ENCODE results near the gene PPP2CA. TPM values are rescaled to one million over a fixed set of nuclear protein-coding genes. Genes with fewer than 3 reads are reported as not detected.

Gene PPP2CA
- total and polyA plus RNA-seq, 2 of the 13 experiments (the other 11 are each of a cell fraction or from before 2014, with no cell fraction given), result 82.4 to 171 TPM

DNA sequence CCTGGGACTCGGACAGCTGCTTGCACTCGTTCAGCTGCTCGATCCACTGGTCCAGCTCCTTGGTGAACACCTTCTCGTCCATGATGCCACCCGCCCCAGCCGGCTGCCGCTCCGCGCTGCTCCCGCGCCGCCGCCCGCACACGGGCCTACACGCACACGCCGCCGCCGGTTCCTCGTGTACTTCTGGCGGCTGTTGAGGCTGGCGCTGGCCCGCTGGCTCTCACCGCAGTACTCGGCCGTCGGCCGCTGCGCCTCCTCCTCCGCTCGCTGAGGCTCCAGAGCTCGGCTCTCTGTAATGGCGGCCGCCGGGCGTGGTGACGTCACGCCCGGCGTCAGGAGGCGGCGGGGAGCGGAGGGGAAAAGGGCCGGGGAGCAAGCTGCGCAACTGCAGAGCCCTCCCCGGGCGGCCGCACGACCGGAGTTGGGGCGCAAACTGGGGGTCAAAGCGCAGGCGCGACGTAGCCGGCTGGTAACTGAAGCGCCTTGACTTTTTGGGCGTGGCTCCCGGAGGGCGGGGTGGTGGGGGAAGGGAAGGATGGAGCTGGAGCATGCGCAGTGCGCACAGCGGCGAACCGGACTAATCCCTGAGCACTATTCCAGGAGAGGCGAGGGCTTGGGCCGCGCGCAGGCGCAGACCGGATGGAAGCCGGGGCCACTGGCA, at the start of gene PPP2CA (continued):
- TF ChIP-seq, protein P1, sequence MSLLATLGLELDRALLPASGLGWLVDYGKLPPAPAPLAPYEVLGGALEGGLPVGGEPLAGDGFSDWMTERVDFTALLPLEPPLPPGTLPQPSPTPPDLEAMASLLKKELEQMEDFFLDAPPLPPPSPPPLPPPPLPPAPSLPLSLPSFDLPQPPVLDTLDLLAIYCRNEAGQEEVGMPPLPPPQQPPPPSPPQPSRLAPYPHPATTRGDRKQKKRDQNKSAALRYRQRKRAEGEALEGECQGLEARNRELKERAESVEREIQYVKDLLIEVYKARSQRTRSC (CRISPR knock-in tag; IDR thresholded peaks at IDR 0.05; ENCODE audit: low read depth), result no peak
- TF ChIP-seq ATAD3A (CRISPR knock-in tag; IDR thresholded peaks at IDR 0.05) (no peak), TBP (CRISPR knock-in tag; IDR thresholded peaks at IDR 0.05) (0 out of 2 replicates have a peak, but pooled peaks have one; percentile 55), ZEB1 (IDR thresholded peaks at IDR 0.05; ENCODE audit: insufficient replicate concordance, low read depth) (no peak), HNRNPLL (IDR thresholded peaks at IDR 0.05; ENCODE audit: low read depth, low read length, poor library complexity, severe bottlenecking) (peak; percentile 96), CBX2 (IDR thresholded peaks at IDR 0.05; ENCODE audit: low read depth, low read length) (no peak), CBX2 (CRISPR knock-in tag; IDR thresholded peaks at IDR 0.05; ENCODE audit: low read depth) (no peak), ZNF543 (CRISPR knock-in tag; IDR thresholded peaks at IDR 0.05) (no peak), REXO4 (CRISPR knock-in tag; IDR thresholded peaks at IDR 0.05; ENCODE audit: borderline replicate concordance) (no peak), ZNF746 (CRISPR knock-in tag; IDR thresholded peaks at IDR 0.05) (peak; percentile 69), DR1 (CRISPR knock-in tag; IDR thresholded peaks at IDR 0.05) (no peak), ZNF782 (CRISPR knock-in tag; IDR thresholded peaks at IDR 0.05; ENCODE audit: borderline replicate concordance) (peak; percentile 17; the same call in 1 of the 2 replicates), SP2 (CRISPR knock-in tag; IDR thresholded peaks at IDR 0.05) (peak; percentile 46; the same call in 1 of the 2 replicates), ZFP90 (CRISPR knock-in tag; IDR thresholded peaks at IDR 0.05; ENCODE audit: borderline replicate concordance) (0 out of 2 replicates have a peak, but pooled peaks have one; percentile 30)
- TF ChIP-seq, protein P2, sequence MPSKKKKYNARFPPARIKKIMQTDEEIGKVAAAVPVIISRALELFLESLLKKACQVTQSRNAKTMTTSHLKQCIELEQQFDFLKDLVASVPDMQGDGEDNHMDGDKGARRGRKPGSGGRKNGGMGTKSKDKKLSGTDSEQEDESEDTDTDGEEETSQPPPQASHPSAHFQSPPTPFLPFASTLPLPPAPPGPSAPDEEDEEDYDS (CRISPR knock-in tag; IDR thresholded peaks at IDR 0.05), result peak; percentile 67
- TF ChIP-seq, protein P3, sequence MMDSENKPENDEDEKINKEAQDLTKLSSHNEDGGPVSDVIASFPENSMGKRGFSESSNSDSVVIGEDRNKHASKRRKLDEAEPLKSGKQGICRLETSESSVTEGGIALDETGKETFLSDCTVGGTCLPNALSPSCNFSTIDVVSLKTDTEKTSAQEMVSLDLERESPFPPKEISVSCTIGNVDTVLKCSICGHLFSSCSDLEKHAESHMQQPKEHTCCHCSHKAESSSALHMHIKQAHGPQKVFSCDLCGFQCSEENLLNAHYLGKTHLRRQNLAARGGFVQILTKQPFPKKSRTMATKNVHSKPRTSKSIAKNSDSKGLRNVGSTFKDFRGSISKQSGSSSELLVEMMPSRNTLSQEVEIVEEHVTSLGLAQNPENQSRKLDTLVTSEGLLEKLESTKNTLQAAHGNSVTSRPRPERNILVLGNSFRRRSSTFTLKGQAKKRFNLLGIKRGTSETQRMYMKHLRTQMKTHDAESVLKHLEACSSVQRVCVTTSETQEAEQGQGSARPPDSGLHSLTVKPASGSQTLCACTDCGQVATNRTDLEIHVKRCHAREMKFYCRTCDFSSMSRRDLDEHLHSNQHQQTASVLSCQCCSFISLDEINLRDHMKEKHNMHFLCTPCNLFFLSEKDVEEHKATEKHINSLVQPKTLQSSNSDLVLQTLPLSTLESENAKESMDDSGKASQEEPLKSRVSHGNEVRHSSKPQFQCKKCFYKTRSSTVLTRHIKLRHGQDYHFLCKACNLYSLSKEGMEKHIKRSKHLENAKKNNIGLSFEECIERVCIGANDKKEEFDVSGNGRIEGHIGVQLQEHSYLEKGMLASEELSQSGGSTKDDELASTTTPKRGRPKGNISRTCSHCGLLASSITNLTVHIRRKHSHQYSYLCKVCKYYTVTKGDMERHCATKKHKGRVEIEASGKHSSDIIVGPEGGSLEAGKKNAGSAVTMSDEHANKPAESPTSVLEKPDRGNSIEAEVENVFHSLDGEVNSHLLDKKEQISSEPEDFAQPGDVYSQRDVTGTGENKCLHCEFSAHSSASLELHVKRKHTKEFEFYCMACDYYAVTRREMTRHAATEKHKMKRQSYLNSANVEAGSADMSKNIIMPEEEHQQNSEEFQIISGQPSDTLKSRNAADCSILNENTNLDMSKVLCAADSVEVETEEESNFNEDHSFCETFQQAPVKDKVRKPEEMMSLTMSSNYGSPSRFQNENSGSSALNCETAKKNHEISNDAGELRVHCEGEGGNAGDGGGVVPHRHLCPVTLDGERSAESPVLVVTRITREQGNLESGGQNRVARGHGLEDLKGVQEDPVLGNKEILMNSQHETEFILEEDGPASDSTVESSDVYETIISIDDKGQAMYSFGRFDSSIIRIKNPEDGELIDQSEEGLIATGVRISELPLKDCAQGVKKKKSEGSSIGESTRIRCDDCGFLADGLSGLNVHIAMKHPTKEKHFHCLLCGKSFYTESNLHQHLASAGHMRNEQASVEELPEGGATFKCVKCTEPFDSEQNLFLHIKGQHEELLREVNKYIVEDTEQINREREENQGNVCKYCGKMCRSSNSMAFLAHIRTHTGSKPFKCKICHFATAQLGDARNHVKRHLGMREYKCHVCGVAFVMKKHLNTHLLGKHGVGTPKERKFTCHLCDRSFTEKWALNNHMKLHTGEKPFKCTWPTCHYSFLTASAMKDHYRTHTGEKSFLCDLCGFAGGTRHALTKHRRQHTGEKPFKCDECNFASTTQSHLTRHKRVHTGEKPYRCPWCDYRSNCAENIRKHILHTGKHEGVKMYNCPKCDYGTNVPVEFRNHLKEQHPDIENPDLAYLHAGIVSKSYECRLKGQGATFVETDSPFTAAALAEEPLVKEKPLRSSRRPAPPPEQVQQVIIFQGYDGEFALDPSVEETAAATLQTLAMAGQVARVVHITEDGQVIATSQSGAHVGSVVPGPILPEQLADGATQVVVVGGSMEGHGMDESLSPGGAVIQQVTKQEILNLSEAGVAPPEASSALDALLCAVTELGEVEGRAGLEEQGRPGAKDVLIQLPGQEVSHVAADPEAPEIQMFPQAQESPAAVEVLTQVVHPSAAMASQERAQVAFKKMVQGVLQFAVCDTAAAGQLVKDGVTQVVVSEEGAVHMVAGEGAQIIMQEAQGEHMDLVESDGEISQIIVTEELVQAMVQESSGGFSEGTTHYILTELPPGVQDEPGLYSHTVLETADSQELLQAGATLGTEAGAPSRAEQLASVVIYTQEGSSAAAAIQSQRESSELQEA (CRISPR knock-in tag; IDR thresholded peaks at IDR 0.05; ENCODE audit: not compliant biosample characterization), result peak; percentile 4
- TF ChIP-seq, protein P4, sequence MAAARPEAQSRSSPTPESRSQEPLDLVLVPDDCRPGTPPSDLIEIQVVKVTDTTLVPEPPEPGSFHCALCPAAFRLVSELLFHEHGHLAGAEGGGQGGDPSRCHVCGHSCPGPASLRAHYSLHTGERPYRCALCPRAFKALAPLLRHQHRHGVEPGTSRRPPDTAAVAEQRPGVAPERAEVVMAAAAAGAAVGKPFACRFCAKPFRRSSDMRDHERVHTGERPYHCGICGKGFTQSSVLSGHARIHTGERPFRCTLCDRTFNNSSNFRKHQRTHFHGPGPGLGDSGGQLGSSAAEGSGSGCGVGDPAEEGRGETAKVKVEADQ (CRISPR knock-in tag; IDR thresholded peaks at IDR 0.05; ENCODE audit: borderline replicate concordance), result no peak; the same call in 1 of the 2 replicates
- TF ChIP-seq, protein P5, sequence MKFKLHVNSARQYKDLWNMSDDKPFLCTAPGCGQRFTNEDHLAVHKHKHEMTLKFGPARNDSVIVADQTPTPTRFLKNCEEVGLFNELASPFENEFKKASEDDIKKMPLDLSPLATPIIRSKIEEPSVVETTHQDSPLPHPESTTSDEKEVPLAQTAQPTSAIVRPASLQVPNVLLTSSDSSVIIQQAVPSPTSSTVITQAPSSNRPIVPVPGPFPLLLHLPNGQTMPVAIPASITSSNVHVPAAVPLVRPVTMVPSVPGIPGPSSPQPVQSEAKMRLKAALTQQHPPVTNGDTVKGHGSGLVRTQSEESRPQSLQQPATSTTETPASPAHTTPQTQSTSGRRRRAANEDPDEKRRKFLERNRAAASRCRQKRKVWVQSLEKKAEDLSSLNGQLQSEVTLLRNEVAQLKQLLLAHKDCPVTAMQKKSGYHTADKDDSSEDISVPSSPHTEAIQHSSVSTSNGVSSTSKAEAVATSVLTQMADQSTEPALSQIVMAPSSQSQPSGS (CRISPR knock-in tag; IDR thresholded peaks at IDR 0.05), result peak; percentile 87

Data from HepG2 (cell line).